ENCODE measurements around the gene PTN.
"Not testable (repeated sequence)": the region's sequence is repeated elsewhere in the genome, so short reads cannot be mapped to it uniquely, and the experiment has no call there.

PTN gene

GRCh38 chr7:137242616-137243015, 100.9 kb downstream of the PTN start:
- Histone ChIP-seq H3K36me3 (ENCODE audit: insufficient read depth, low read length) (no peaks in the 10 kb centered on the region), H3K4me3 (ENCODE audit: low read length, poor library complexity, severe bottlenecking) (no peak overlapping the region), H3K4me2 (ENCODE audit: low read depth, low read length, poor library complexity, severe bottlenecking) (no peak overlapping the region), H2AFZ (ENCODE audit: low read length) (no peak overlapping the region), H3F3A (ENCODE audit: low read depth) (no peaks in the 10 kb centered on the region), H3K27me3 (ENCODE audit: insufficient read depth, low read length, poor library complexity, severe bottlenecking) (no peaks in the 10 kb centered on the region), H3K9ac (ENCODE audit: low read depth, low read length, poor library complexity, severe bottlenecking) (no peak overlapping the region), H3K9me3 (ENCODE audit: insufficient read depth, low read depth, low read length) (no peaks in the 10 kb centered on the region), H4K20me1 (ENCODE audit: insufficient read depth, low read length, poor library complexity, severe bottlenecking) (no peaks in the 10 kb centered on the region), H3K4me1 (ENCODE audit: insufficient read depth, low read length, poor library complexity, severe bottlenecking) (no peaks in the 10 kb centered on the region), H3K79me2 (ENCODE audit: insufficient read depth, low read length) (no peaks in the 10 kb centered on the region), H3K9me2 (replicated peaks; ENCODE audit: low read depth, low read length) (no peaks in the 10 kb centered on the region)
- no peak for TF ChIP-seq EZH2phosphoT487 (IDR thresholded peaks at IDR 0.05; ENCODE audit: borderline replicate concordance)
- no peak for TF ChIP-seq CTCF (conservative IDR thresholded peaks at IDR 0.05; ENCODE audit: low read length)

- Histone ChIP-seq H4K20me1 (ENCODE audit: insufficient read depth, low read length, poor library complexity, severe bottlenecking) (no peaks in the 10 kb centered on the region), H3K9me3 (ENCODE audit: insufficient read depth, low read depth, low read length) (no peaks in the 10 kb centered on the region), H3K9ac (ENCODE audit: low read depth, low read length, poor library complexity, severe bottlenecking) (no peak overlapping the region), H2AFZ (ENCODE audit: low read length) (no peak overlapping the region), H3F3A (ENCODE audit: low read depth) (no peaks in the 10 kb centered on the region), H3K79me2 (ENCODE audit: insufficient read depth, low read length) (no peaks in the 10 kb centered on the region), H3K4me1 (ENCODE audit: insufficient read depth, low read length, poor library complexity, severe bottlenecking) (no peaks in the 10 kb centered on the region), H3K4me3 (ENCODE audit: low read length, poor library complexity, severe bottlenecking) (no peak overlapping the region), H3K4me2 (ENCODE audit: low read depth, low read length, poor library complexity, severe bottlenecking) (no peak overlapping the region), H3K27me3 (ENCODE audit: insufficient read depth, low read length, poor library complexity, severe bottlenecking) (no peaks in the 10 kb centered on the region), H3K36me3 (ENCODE audit: insufficient read depth, low read length) (no peaks in the 10 kb centered on the region), H3K9me2 (replicated peaks; ENCODE audit: low read depth, low read length) (no peaks in the 10 kb centered on the region)
- TF ChIP-seq CTCF (conservative IDR thresholded peaks at IDR 0.05; ENCODE audit: low read length) (no peak), EZH2phosphoT487 (IDR thresholded peaks at IDR 0.05; ENCODE audit: borderline replicate concordance) (no peak)
These were observed 101.7 kb downstream of the PTN start for GRCh38 chr7:137241655-137242360.

- not testable (repeated sequence) for H3K36me3 ChIP-seq (ENCODE audit: insufficient read depth, low read length); H2AFZ ChIP-seq (ENCODE audit: low read length)
These were observed 104.3 kb downstream of the PTN start for GRCh38 chr7:137239186-137239585.

GRCh38 chr7:137235434-137235833, 108.1 kb downstream of the PTN start:
- Histone ChIP-seq H3K9ac (ENCODE audit: low read depth, low read length, poor library complexity, severe bottlenecking) (no peak overlapping the region), H3K4me3 (ENCODE audit: low read length, poor library complexity, severe bottlenecking) (no peak overlapping the region), H3K4me1 (ENCODE audit: insufficient read depth, low read length, poor library complexity, severe bottlenecking) (no peaks in the 10 kb centered on the region), H3K36me3 (ENCODE audit: insufficient read depth, low read length) (no peaks in the 10 kb centered on the region), H2AFZ (ENCODE audit: low read length) (no peak overlapping the region), H3K79me2 (ENCODE audit: insufficient read depth, low read length) (no peaks in the 10 kb centered on the region), H3K4me2 (ENCODE audit: low read depth, low read length, poor library complexity, severe bottlenecking) (no peak overlapping the region), H3F3A (ENCODE audit: low read depth) (no peaks in the 10 kb centered on the region), H3K27me3 (ENCODE audit: insufficient read depth, low read length, poor library complexity, severe bottlenecking) (no peaks in the 10 kb centered on the region), H4K20me1 (ENCODE audit: insufficient read depth, low read length, poor library complexity, severe bottlenecking) (no peaks in the 10 kb centered on the region), H3K9me3 (ENCODE audit: insufficient read depth, low read depth, low read length) (no peaks in the 10 kb centered on the region), H3K9me2 (replicated peaks; ENCODE audit: low read depth, low read length) (no peaks in the 10 kb centered on the region)
- TF ChIP-seq EZH2phosphoT487 (IDR thresholded peaks at IDR 0.05; ENCODE audit: borderline replicate concordance), result no peak
- no peak for TF ChIP-seq CTCF (conservative IDR thresholded peaks at IDR 0.05; ENCODE audit: low read length)

More at GRCh38 chr7:137239186-137239585, 104.3 kb downstream of the PTN start:
- not testable (repeated sequence) for H3K27me3 ChIP-seq (ENCODE audit: insufficient read depth, low read length, poor library complexity, severe bottlenecking); H3K4me1 ChIP-seq (ENCODE audit: insufficient read depth, low read length, poor library complexity, severe bottlenecking); H3K9me3 ChIP-seq (ENCODE audit: insufficient read depth, low read depth, low read length); H4K20me1 ChIP-seq (ENCODE audit: insufficient read depth, low read length, poor library complexity, severe bottlenecking); H3K9ac ChIP-seq (ENCODE audit: low read depth, low read length, poor library complexity, severe bottlenecking); H3K4me2 ChIP-seq (ENCODE audit: low read depth, low read length, poor library complexity, severe bottlenecking); H3F3A ChIP-seq (ENCODE audit: low read depth); H3K9me2 ChIP-seq (replicated peaks; ENCODE audit: low read depth, low read length); H3K79me2 ChIP-seq (ENCODE audit: insufficient read depth, low read length); H3K4me3 ChIP-seq (ENCODE audit: low read length, poor library complexity, severe bottlenecking)
